Lower leg skin (tissue), 3 donors: ENCODE measurements around the gene RNF4.

ENCODE experiments used
- POLR2A ChIP-seq, 2 donors: fragments of 450-650 bp; IDR thresholded peaks; one replicate each; pipeline ENCODE4 v1.6.1; 2016 to 2017; ENCODE audit warnings: antibody characterized with exemption in 2 of 2, mild to moderate bottlenecking in 1 of 2, moderate library complexity in 1 of 2
- TF ChIP-seq, protein P1 (sequence below), 3 donors: fragments of 450-650 bp; IDR thresholded peaks; one replicate each; pipeline ENCODE4 v1.5.1; 2016; ENCODE audit warnings: antibody characterized with exemption in 3 of 3, mild to moderate bottlenecking in 3 of 3, moderate library complexity in 2 of 3

DNA sequence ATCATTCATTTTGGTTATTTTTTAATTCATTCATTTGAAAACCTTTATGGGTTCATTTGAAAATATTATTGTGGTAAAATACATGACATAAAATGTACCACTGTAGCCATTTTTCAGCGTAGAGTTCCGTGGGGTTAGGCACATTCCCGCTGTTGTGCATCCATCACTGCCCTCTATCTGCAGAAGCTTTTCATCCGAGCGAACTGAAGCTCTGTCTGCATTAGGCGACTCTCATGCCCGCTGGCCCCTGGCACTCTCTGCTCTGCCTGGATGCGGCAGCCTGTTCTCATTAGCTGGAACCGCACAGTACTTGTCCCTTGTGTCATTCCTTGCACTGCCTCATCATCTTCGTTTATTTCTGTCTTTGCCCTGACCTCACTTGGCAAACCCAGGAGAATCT lies 32.6 kb upstream of the RNF4 start:
- TF ChIP-seq, protein P1, sequence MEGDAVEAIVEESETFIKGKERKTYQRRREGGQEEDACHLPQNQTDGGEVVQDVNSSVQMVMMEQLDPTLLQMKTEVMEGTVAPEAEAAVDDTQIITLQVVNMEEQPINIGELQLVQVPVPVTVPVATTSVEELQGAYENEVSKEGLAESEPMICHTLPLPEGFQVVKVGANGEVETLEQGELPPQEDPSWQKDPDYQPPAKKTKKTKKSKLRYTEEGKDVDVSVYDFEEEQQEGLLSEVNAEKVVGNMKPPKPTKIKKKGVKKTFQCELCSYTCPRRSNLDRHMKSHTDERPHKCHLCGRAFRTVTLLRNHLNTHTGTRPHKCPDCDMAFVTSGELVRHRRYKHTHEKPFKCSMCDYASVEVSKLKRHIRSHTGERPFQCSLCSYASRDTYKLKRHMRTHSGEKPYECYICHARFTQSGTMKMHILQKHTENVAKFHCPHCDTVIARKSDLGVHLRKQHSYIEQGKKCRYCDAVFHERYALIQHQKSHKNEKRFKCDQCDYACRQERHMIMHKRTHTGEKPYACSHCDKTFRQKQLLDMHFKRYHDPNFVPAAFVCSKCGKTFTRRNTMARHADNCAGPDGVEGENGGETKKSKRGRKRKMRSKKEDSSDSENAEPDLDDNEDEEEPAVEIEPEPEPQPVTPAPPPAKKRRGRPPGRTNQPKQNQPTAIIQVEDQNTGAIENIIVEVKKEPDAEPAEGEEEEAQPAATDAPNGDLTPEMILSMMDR (IDR thresholded peaks at IDR 0.05) = no peak
- TF ChIP-seq POLR2A (IDR thresholded peaks at IDR 0.05) = no peak
